ENCODE results near the gene FXN. TPM values are rescaled to one million over a fixed set of nuclear protein-coding genes. Genes with fewer than 3 reads are reported as not detected.
"Not testable (repeated sequence)": the region's sequence is repeated elsewhere in the genome, so short reads cannot be mapped to it uniquely, and the experiment has no call there.

The FXN gene
- total RNA-seq, 1 experiment from 2014 or later, result 24.1 TPM

DNA sequence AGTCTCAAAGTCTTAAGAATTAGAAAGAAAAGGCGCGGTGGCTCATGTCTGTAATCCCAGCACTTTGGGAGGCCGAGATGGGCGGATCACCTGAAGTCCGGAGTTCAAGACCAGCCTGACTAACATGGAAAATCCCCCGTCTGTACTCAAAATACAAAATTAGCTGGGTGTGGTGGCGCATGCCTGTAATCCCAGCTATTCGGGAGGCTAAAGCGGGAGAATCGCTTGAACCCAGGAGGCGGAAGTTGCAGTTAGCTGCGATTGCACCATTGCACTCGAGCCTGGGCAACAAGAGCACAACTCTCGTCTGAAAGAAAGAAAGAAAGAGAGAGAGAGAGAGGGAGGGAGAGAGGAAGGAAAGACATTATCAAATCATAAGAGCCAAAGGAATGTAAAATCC is 73.2 kb downstream of the FXN start:
- H3K4me3 ChIP-seq (replicated peaks in 1 of 2; ENCODE audit: low read depth in 1 of 2, low read length in 2 of 2); ATAC-seq; H2AFZ ChIP-seq (ENCODE audit: low read depth, low read length, poor library complexity, severe bottlenecking); RAD21 ChIA-PET (ENCODE audit: low non-redundant PET in 1 of 2, low total read pairs in 2 of 2, uncharacterized antibody in 2 of 2, unreplicated experiment in 2 of 2); CTCF ChIA-PET; H3K36me3 ChIP-seq (ENCODE audit: control insufficient read depth in 1 of 2, insufficient read depth in 2 of 2, low read length in 2 of 2); H3K4me2 ChIP-seq (ENCODE audit: low read length); intact Hi-C loops (cut with micrococcal nuclease); H3K9me2 ChIP-seq (ENCODE audit: insufficient read depth); POLR2A ChIA-PET; H3K27me3 ChIP-seq (ENCODE audit: insufficient read depth, low read length); BruUV-seq (replicated peaks); H3K27ac ChIP-seq (ENCODE audit: low read depth, low read length); H3K9ac ChIP-seq (ENCODE audit: low read length); H3K9me3 ChIP-seq (ENCODE audit: control insufficient read depth in 1 of 2, insufficient read depth in 1 of 2, low read depth in 1 of 2, low read length in 2 of 2); H4K20me1 ChIP-seq (ENCODE audit: insufficient read depth); DNase-seq (ENCODE audit: low read depth, low spot score); H3K79me2 ChIP-seq (ENCODE audit: insufficient read depth, low read length): not testable (repeated sequence)
- H3K4me1 ChIP-seq (ENCODE audit: control insufficient read depth in 1 of 2, insufficient read depth in 2 of 2, low read length in 2 of 2), result peaks cover 15 to 28% of the 10 kb centered on the region in 2 experiments

DNA sequence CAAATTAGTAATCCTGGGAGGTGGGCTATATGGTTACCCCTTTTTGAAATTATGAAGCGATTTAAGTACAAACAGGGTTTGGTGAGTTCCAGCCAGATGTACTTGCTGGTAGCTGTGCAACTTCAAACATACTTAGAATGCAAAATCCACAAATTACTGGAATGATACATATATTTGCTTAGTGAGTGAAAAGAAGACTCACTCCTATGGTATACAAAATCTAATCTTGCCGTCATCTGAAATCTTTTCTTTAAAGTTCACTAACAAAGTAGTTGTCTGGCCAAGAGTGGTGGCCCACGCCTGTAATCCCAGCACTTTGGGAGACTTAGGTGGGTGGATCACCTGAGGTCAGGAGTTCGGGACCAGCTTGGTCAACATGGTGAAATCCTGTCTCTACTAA is 73.6 kb downstream of the FXN start:
- CTCF ChIA-PET, result no interaction called here
- Histone ChIP-seq H3K4me1 (ENCODE audit: control insufficient read depth in 1 of 2, insufficient read depth in 2 of 2, low read length in 2 of 2) (peaks cover 15 to 32% of the 10 kb centered on the region in 2 experiments), H3K27me3 (ENCODE audit: insufficient read depth, low read length) (no peaks in the 10 kb centered on the region), H3K27ac (ENCODE audit: low read depth, low read length) (no peak overlapping the region), H2AFZ (ENCODE audit: low read depth, low read length, poor library complexity, severe bottlenecking) (no peak overlapping the region), H3K9me3 (ENCODE audit: control insufficient read depth in 1 of 2, insufficient read depth in 1 of 2, low read depth in 1 of 2, low read length in 2 of 2) (no peaks in the 10 kb centered on the region), H4K20me1 (ENCODE audit: insufficient read depth) (no peaks in the 10 kb centered on the region), H3K36me3 (ENCODE audit: control insufficient read depth in 1 of 2, insufficient read depth in 2 of 2, low read length in 2 of 2) (no peaks in the 10 kb centered on the region), H3K79me2 (ENCODE audit: insufficient read depth, low read length) (no peaks in the 10 kb centered on the region), H3K9me2 (ENCODE audit: insufficient read depth) (no peaks in the 10 kb centered on the region), H3K9ac (ENCODE audit: low read length) (no peak overlapping the region), H3K4me3 (replicated peaks in 1 of 2; ENCODE audit: low read depth in 1 of 2, low read length in 2 of 2) (no peak overlapping the region), H3K4me2 (ENCODE audit: low read length) (no peak overlapping the region)
- DNase-seq (ENCODE audit: low read depth, low spot score) (no peak), ATAC-seq (no peak)
- POLR2A ChIA-PET, result no interaction called here
- intact Hi-C loops (cut with micrococcal nuclease), result no loop called here
- no peak for TF ChIP-seq RAD21 (IDR thresholded peaks at IDR 0.05; ENCODE audit: low read depth)
- TF ChIP-seq, protein P1, sequence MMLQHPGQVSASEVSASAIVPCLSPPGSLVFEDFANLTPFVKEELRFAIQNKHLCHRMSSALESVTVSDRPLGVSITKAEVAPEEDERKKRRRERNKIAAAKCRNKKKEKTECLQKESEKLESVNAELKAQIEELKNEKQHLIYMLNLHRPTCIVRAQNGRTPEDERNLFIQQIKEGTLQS (IDR thresholded peaks at IDR 0.05), result no peak
- no peak for TF ChIP-seq SIN3A (IDR thresholded peaks at IDR 0.05; ENCODE audit: low read depth)
- no TSS peak for BruUV-seq (replicated peaks)
- RAD21 ChIA-PET (ENCODE audit: low non-redundant PET in 1 of 2, low total read pairs in 2 of 2, uncharacterized antibody in 2 of 2, unreplicated experiment in 2 of 2), result no interaction called here

DNA sequence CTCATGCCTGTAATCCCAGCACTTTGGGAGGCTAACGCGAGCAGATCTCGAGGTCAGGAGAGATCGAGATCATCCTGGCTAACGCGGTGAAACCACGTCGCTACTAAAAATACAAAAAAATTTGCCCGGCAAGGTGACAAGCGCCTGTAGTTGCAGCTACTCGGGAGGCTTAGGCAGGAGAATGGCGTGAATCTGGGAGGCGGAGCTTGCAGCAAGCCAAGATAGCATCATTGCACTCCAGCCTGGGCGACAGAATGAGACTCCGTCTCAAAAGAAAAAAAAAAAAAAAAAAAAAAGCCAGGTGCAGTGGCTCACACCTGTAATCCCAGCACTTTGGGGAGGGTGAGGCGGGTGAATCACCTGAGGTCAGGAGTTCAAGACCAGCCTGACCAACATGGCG is 77.1 kb downstream of the FXN start:
- H3K9me2 ChIP-seq (ENCODE audit: insufficient read depth); BruUV-seq (replicated peaks); H2AFZ ChIP-seq (ENCODE audit: low read depth, low read length, poor library complexity, severe bottlenecking); DNase-seq (ENCODE audit: low read depth, low spot score); H3K36me3 ChIP-seq (ENCODE audit: control insufficient read depth in 1 of 2, insufficient read depth in 2 of 2, low read length in 2 of 2); H3K9ac ChIP-seq (ENCODE audit: low read length); RAD21 ChIA-PET (ENCODE audit: low non-redundant PET in 1 of 2, low total read pairs in 2 of 2, uncharacterized antibody in 2 of 2, unreplicated experiment in 2 of 2); POLR2A ChIA-PET; H4K20me1 ChIP-seq (ENCODE audit: insufficient read depth); H3K79me2 ChIP-seq (ENCODE audit: insufficient read depth, low read length); intact Hi-C loops (cut with micrococcal nuclease); H3K27ac ChIP-seq (ENCODE audit: low read depth, low read length); ATAC-seq; H3K4me2 ChIP-seq (ENCODE audit: low read length); H3K9me3 ChIP-seq (ENCODE audit: control insufficient read depth in 1 of 2, insufficient read depth in 1 of 2, low read depth in 1 of 2, low read length in 2 of 2); H3K27me3 ChIP-seq (ENCODE audit: insufficient read depth, low read length); H3K4me3 ChIP-seq (replicated peaks in 1 of 2; ENCODE audit: low read depth in 1 of 2, low read length in 2 of 2): not testable (repeated sequence)
- CTCF ChIA-PET, result interaction anchor here (0.7 kb wide), 1 partner anchor 1353 kb away, joined by 4 read pairs; no protein-coding TSS in a partner anchor
- H3K4me1 ChIP-seq (ENCODE audit: control insufficient read depth in 1 of 2, insufficient read depth in 2 of 2, low read length in 2 of 2), result peaks cover 6 to 20% of the 10 kb centered on the region in 2 experiments; a peak in 3 of 4 replicates

Measured in HCT116 (cell line).